ENCODE measurements around the gene ASTN2.

DNA sequence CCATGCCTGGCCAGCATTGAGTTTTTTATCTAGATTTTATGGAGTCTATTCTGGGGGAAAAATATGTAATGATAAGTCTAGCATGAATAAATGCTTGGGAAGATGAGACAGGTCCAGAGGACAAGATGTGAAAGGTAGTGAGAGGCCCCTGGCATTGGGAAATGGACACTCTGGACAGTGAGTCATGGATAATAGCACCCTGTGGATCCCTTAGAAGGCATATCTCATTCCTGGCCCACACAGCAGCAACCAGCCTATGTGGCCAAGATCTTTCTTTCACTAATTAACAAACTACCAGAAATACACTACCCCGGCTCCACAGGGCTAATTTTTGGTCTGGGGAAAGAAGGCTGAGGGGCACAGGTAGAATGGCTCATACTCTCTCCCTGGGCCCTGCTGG lies 371.7 kb downstream of the ASTN2 start:
- TF ChIP-seq POLR2AphosphoS2 (IDR thresholded peaks at IDR 0.05; ENCODE audit: low read depth, low read length) (no peak), ELK1 (IDR thresholded peaks at IDR 0.05; ENCODE audit: low read depth, low read length) (no peak), PKNOX1 (IDR thresholded peaks at IDR 0.05) (no peak)
- TF ChIP-seq, protein P1, sequence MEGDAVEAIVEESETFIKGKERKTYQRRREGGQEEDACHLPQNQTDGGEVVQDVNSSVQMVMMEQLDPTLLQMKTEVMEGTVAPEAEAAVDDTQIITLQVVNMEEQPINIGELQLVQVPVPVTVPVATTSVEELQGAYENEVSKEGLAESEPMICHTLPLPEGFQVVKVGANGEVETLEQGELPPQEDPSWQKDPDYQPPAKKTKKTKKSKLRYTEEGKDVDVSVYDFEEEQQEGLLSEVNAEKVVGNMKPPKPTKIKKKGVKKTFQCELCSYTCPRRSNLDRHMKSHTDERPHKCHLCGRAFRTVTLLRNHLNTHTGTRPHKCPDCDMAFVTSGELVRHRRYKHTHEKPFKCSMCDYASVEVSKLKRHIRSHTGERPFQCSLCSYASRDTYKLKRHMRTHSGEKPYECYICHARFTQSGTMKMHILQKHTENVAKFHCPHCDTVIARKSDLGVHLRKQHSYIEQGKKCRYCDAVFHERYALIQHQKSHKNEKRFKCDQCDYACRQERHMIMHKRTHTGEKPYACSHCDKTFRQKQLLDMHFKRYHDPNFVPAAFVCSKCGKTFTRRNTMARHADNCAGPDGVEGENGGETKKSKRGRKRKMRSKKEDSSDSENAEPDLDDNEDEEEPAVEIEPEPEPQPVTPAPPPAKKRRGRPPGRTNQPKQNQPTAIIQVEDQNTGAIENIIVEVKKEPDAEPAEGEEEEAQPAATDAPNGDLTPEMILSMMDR (IDR thresholded peaks at IDR 0.05 in 2 of 3, conservative IDR thresholded peaks at IDR 0.05 in 1 of 3; ENCODE audit: control insufficient read depth in 2 of 3, extremely low read depth in 1 of 3, insufficient read depth in 1 of 3, low read depth in 3 of 3, low read length in 3 of 3), result no peak
- TF ChIP-seq, protein P2, sequence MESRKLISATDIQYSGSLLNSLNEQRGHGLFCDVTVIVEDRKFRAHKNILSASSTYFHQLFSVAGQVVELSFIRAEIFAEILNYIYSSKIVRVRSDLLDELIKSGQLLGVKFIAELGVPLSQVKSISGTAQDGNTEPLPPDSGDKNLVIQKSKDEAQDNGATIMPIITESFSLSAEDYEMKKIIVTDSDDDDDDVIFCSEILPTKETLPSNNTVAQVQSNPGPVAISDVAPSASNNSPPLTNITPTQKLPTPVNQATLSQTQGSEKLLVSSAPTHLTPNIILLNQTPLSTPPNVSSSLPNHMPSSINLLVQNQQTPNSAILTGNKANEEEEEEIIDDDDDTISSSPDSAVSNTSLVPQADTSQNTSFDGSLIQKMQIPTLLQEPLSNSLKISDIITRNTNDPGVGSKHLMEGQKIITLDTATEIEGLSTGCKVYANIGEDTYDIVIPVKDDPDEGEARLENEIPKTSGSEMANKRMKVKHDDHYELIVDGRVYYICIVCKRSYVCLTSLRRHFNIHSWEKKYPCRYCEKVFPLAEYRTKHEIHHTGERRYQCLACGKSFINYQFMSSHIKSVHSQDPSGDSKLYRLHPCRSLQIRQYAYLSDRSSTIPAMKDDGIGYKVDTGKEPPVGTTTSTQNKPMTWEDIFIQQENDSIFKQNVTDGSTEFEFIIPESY (IDR thresholded peaks at IDR 0.05), result no peak
